ENCODE data around the gene HSPA1L. TPM values are rescaled to one million over a fixed set of nuclear protein-coding genes. Genes with fewer than 3 reads are reported as not detected.

Gene HSPA1L
- 1.3 and 2.8 TPM in 2 replicates for total RNA-seq

DNA sequence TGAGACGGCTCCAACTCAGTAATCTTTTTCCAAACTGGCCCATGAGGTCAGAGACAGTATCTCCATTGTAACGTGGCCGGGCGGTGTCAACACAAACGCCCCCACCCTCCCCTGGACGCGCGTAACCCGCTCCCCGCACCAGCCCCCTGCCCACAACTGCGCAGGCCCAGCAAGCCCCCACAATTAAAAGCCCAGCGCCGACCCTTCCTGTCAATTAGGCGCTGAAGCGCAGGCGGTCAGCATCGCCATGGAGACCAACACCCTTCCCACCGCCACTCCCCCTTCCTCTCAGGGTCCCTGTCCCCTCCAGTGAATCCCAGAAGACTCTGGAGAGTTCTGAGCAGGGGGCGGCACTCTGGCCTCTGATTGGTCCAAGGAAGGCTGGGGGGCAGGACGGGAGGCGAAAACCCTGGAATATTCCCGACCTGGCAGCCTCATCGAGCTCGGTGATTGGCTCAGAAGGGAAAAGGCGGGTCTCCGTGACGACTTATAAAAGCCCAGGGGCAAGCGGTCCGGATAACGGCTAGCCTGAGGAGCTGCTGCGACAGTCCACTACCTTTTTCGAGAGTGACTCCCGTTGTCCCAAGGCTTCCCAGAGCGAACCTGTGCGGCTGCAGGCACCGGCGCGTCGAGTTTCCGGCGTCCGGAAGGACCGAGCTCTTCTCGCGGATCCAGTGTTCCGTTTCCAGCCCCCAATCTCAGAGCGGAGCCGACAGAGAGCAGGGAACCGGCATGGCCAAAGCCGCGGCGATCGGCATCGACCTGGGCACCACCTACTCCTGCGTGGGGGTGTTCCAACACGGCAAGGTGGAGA is at the start of gene HSPA1L, which contains the start of gene HSPA1A:
Gene HSPA1L (minus strand): TSS at position 259 of the 814 bp plus-strand sequence. CDS start 3,311 bp downstream, outside the sequence.
Gene HSPA1A (plus strand): TSS at position 519 of the 814 bp plus-strand sequence. CDS start 214 bp downstream, at position 733.

DNA sequence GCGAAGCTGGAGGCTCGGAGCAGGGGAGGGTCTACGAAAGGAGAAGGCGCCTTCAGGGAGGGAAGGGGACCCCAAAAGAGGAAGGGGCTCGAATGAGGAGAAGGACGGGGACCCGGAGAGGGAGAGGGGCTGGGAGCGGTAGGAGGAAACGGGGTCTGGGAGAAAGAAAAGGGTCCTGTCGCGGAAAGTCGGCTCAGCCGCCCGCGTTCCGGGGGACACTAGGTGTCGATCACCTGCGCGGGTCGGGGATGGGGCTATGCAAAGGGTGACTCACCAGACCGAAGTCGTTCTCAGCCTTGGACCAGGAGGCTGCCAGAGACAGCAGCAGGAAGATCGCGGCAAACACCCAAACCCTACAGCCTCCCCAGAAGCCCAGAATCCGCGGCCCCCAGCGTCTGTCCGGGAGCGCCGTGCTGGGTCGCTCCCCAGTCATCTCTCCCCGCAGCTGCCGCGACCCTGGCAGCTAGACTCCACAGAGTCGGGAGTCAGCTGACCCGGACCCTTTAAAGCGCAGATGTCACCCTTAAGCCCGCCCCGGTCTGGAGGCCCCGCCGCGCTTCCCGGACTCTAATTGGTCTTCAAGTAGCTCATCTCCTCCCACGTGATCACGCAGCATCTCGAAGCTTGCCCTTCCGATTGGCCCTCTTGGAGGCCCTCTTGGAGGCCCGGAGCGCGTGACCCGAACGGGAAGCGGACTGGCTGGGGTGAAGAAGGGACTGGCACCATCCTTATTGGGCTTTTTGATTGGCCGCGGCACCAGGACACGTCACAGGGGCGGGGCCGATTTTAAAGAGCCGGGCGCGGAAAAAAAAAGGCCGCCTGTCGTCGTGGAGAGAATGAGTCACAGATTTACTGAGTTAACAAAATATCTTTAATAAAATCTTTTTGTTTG is 47.5 kb upstream of the HSPA1L start, which contains the start of gene NEU1:
Gene NEU1 (minus strand): TSS at position 478 of the 892 bp plus-strand sequence. CDS start 45 bp downstream, at position 433.

DNA sequence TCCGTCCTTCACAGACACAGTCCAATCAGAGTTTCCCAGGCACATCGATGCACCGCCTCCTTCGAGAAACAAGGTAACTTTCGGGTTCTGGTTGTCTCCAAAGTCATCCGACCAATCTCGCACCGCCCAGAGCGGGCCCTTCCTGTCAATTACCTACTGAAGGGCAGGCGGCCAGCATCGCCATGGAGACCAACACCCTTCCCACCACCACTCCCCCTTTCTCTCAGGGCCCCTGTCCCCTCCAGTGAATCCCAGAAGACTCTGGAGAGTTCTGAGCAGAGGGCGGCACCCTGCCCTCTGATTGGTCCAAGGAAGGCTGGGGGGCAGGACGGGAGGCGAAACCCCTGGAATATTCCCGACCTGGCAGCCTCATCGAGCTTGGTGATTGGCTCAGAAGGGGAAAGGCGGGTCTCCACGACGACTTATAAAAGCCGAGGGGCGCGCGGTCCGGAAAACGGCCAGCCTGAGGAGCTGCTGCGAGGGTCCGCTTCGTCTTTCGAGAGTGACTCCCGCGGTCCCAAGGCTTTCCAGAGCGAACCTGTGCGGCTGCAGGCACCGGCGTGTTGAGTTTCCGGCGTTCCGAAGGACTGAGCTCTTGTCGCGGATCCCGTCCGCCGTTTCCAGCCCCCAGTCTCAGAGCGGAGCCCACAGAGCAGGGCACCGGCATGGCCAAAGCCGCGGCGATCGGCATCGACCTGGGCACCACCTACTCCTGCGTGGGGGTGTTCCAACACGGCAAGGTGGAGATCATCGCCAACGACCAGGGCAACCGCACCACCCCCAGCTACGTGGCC is 12.4 kb upstream of the HSPA1L start, which contains the start of gene HSPA1B:
Gene HSPA1B (plus strand): TSS at position 453 of the 794 bp plus-strand sequence. CDS start 213 bp downstream, at position 666.

DNA sequence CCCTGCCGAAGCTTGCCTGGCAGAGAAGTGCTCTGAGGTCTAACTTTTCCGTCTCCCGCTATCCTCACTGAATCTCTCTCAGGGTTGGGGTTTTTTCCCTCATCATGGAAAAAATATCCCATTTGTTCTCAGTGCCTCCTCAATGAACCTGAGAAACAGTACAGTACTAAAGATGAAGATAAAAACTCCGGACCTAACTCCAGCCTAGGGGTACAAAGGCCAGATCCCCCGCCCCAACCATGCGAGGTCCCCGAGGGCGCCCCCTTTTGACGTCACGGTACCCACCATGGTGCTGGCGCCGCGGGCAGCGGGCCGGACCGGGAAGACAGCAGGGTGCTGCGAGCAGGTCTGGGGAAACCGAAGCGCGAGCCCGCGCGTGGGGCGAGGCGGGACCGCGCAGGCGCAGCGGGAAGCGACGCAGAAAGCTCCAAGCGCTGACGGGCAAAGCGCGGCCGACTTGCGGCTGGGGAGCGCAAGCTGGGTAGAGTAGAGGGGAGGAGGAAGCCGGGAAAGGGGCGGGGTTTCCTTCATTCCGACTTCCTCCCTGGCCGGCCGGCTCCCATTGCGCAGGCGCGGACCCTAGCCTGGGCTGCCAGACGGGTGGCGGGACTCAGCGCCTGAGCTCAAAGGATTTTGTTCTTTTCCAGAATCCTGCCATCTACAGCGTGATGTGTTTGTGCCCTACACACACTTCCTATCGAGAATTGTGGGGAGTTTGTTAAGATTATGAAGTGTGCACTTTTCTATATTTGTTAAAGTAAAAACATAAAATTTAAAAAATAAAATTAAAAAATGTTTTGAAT is 8.4 kb downstream of the HSPA1L start, which contains the start of gene LSM2:
Gene LSM2 (minus strand): TSS at position 497 of the 803 bp plus-strand sequence. CDS start 209 bp downstream, at position 288.

DNA sequence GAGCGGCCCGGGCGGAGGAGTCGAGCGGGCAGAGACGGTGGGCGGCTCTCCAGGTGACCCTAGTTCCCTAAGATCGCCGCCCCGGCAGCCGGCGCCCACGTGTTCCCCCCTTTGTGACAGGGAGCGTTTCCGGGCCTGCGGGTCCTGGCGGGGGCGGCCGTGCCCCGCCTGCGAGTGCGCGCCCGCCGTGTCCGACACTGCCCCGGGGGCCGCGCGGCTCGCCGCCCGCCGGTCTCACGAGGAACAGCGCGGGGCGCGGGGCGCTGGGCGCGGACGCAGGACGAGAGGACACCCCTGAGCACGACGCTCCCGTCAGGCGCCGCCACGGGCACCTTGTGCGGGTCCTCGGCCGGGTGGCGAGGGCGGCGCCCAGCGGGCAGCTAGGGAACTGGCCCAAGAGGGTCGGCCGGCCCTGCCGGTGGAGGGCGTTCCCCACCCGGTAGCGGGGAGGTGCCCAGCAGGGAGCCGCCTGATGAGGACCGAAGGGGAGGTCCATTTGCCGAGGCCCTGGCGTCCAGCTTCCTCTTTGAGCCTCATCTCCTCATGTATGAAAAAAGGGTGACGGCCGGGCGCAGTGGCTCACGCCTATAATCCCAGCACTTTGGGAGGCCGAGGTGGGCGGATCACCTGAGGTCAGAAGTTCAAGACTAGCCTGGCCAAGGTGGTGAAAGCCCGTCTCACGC is 19.3 kb downstream of the HSPA1L start, which contains the start of gene VARS1:
Gene VARS1 (minus strand): TSS at position 137 of the 683 bp plus-strand sequence. CDS start 535 bp downstream, outside the sequence.

DNA sequence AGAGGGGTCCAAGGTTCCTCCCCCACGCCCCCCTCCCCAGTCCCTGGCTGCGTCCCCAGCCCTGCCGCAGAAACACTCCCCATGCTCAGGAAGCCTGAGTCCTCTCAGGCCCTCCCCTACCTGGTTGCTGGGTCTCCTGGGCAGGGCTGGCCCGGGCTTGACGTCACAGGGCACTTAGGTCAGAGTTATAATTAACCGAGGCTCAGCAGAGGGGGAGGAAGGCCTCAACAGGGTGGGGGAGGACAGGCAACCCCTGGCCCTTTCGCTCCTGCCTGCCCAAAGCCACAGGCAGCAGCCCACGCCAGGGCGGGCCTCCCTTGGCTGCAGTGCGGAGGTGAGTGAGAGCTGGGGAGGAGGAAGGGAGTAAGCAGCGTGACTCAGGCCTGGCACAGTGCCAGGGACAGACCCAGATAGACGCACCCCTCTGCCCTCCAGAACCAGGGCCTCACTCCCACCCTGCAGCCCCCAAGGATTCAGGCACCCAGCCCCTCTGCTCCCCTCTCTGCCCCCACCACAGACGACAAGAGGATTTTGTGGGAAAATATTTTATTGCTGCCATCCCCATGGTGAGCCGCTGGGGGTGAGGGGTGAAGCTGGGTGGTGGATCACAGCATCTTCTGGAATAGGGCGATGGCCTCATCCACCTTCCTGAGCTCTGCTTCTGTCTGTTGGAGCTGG is 38.0 kb downstream of the HSPA1L start, which contains the start of gene VWA7:
Gene VWA7 (minus strand): TSS at position 340 of the 678 bp plus-strand sequence. CDS start 549 bp downstream, outside the sequence.

DNA sequence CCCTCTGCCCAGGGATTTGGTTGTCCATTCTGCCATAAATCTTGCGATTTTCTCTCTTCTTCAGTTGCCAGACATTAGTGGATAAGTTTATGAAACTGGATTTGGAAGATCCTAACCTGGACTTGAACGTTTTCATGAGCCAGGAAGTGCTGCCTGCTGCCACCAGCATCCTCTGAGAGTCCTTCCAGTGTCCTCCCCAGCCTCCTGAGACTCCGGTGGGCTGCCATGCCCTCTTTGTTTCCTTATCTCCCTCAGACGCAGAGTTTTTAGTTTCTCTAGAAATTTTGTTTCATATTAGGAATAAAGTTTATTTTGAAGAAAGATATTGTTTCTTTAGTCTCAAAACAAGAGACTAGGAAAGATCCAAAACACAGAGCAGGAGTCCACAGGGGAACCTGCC is 52.7 kb downstream of the HSPA1L start, which contains the start of gene SAPCD1:
Gene SAPCD1 (plus strand): TSS at position 301 of the 400 bp plus-strand sequence. CDS start 399 bp downstream, outside the sequence.

Other genes with a start within 250 kb of the HSPA1L start
- not detected in 2 replicates for gene LTA, start 243.0 kb downstream of the HSPA1L start, total RNA-seq
- gene TNF, start 239.7 kb downstream of the HSPA1L start, total RNA-seq = not detected in 2 replicates
- gene LTB, start 232.9 kb downstream of the HSPA1L start, total RNA-seq = 0.28 TPM in 1 of 2 replicates, not detected in the other
- not detected in 2 replicates for gene LST1, start 229.0 kb downstream of the HSPA1L start, total RNA-seq
- gene NCR3, start 222.3 kb downstream of the HSPA1L start, total RNA-seq = not detected in 2 replicates
- gene AIF1, start 200.0 kb downstream of the HSPA1L start, total RNA-seq = not detected in 2 replicates
- 19.7 and 31.1 TPM in 2 replicates for gene PRRC2A, start 194.6 kb downstream of the HSPA1L start, total RNA-seq
- 90.5 and 111 TPM in 2 replicates for gene BAG6, start 162.6 kb downstream of the HSPA1L start, total RNA-seq
- gene APOM, start 159.4 kb downstream of the HSPA1L start, total RNA-seq = 0.28 and 1.2 TPM in 2 replicates
- gene C6orf47, start 154.5 kb downstream of the HSPA1L start, total RNA-seq = 21.9 and 23.4 TPM in 2 replicates
- 14.1 and 22.2 TPM in 2 replicates for gene GPANK1, start 150.3 kb downstream of the HSPA1L start, total RNA-seq
- 93.0 and 140 TPM in 2 replicates for gene CSNK2B, start 149.2 kb downstream of the HSPA1L start, total RNA-seq
- gene LY6G5B, start 145.3 kb downstream of the HSPA1L start, total RNA-seq = 2.0 and 2.3 TPM in 2 replicates
- 0.38 and 1.7 TPM in 2 replicates for gene LY6G5C, start 134.2 kb downstream of the HSPA1L start, total RNA-seq
- 47.1 and 56.7 TPM in 2 replicates for gene ABHD16A, start 112.0 kb downstream of the HSPA1L start, total RNA-seq
- gene LY6G6F, start 108.4 kb downstream of the HSPA1L start, total RNA-seq = not detected in 2 replicates
- not detected in 2 replicates for gene LY6G6D, start 99.9 kb downstream of the HSPA1L start, total RNA-seq
- under 0.01 TPM in 1 of 2 replicates, not detected in the other for gene LY6G6C, start 93.5 kb downstream of the HSPA1L start, total RNA-seq
- 0.28 TPM in 1 of 2 replicates, not detected in the other for gene MPIG6B, start 91.9 kb downstream of the HSPA1L start, total RNA-seq
- 58.1 and 70.5 TPM in 2 replicates for gene DDAH2, start 86.0 kb downstream of the HSPA1L start, total RNA-seq
- 711 and 1,283 TPM in 2 replicates for gene CLIC1, start 78.8 kb downstream of the HSPA1L start, total RNA-seq
- gene MSH5, start 75.3 kb downstream of the HSPA1L start, total RNA-seq = 4.4 and 5.4 TPM in 2 replicates
- 0.19 and 0.85 TPM in 2 replicates for gene SAPCD1, start 52.6 kb downstream of the HSPA1L start, total RNA-seq
- under 0.01 TPM in 1 of 2 replicates, not detected in the other for gene VWA7, start 38.0 kb downstream of the HSPA1L start, total RNA-seq
- gene VARS1, start 19.5 kb downstream of the HSPA1L start, total RNA-seq = 32.4 and 91.3 TPM in 2 replicates
- 18.0 and 46.2 TPM in 2 replicates for gene LSM2, start 8.3 kb downstream of the HSPA1L start, total RNA-seq
- gene HSPA1A, start 260 bp upstream of the HSPA1L start, total RNA-seq = 87.9 and 192 TPM in 2 replicates
- gene HSPA1B, start 12.5 kb upstream of the HSPA1L start, total RNA-seq = 119 and 235 TPM in 2 replicates
- 51.4 and 93.9 TPM in 2 replicates for gene NEU1, start 47.5 kb upstream of the HSPA1L start, total RNA-seq
- not detected in 2 replicates for gene SLC44A4, start 63.7 kb upstream of the HSPA1L start, total RNA-seq
- gene EHMT2, start 82.4 kb upstream of the HSPA1L start, total RNA-seq = 50.2 and 55.2 TPM in 2 replicates
- 4.2 and 4.6 TPM in 2 replicates for gene ZBTB12, start 86.8 kb upstream of the HSPA1L start, total RNA-seq
- gene C2, start 112.4 kb upstream of the HSPA1L start, total RNA-seq = 0.38 and 6.8 TPM in 2 replicates
- 5.8 and 65.1 TPM in 2 replicates for gene CFB, start 130.8 kb upstream of the HSPA1L start, total RNA-seq
- 79.5 and 180 TPM in 2 replicates for gene NELFE, start 143.7 kb upstream of the HSPA1L start, total RNA-seq
- 70.5 and 74.2 TPM in 2 replicates for gene SKIC2, start 143.9 kb upstream of the HSPA1L start, total RNA-seq
- gene DXO, start 156.9 kb upstream of the HSPA1L start, total RNA-seq = 11.9 and 14.7 TPM in 2 replicates
- 1.2 and 5.1 TPM in 2 replicates for gene C4A, start 166.8 kb upstream of the HSPA1L start, total RNA-seq
- gene C4B, start 199.5 kb upstream of the HSPA1L start, total RNA-seq = 1.9 and 4.5 TPM in 2 replicates
- gene CYP21A2, start 223.1 kb upstream of the HSPA1L start, total RNA-seq = 0.19 TPM in 1 of 2 replicates, not detected in the other